NCI-H2227 treated with DMSO at 0.1 percent for 48 hours (cell line): ENCODE results near the gene BCAS3.

Source experiments
- DNase-seq: peaks from one replicate; lab custom pipeline; 2025; lab: John Stamatoyannopoulos, UW

The BCAS3 gene

GRCh38 chr17:61398721-61399130 is 721.1 kb downstream of the BCAS3 start:
- DNase-seq, result no peak

GRCh38 chr17:61399131-61400065 is 721.7 kb downstream of the BCAS3 start, which contains the start of gene TBX2:
TSS of gene TBX2 (plus strand) at chr17:61399843. CDS start at chr17:61400177, 334 bp downstream.
- peak; percentile 76 for DNase-seq

- DNase-seq, result no peak
These were observed 722.5 kb downstream of the BCAS3 start for GRCh38 chr17:61400066-61400716.

- no peak for DNase-seq
These were observed 723.2 kb downstream of the BCAS3 start for GRCh38 chr17:61400717-61401388.

GRCh38 chr17:61401389-61402072 is 723.9 kb downstream of the BCAS3 start:
- DNase-seq, result no peak

GRCh38 chr17:61402073-61402541 is 724.5 kb downstream of the BCAS3 start:
- no peak for DNase-seq

- DNase-seq, result no peak
These were observed 725.5 kb downstream of the BCAS3 start for GRCh38 chr17:61402978-61403800.

- DNase-seq, result no peak
These were observed 726.4 kb downstream of the BCAS3 start for GRCh38 chr17:61403801-61404662.

GRCh38 chr17:61404663-61404912 is 726.9 kb downstream of the BCAS3 start:
- no peak for DNase-seq

- DNase-seq, result no peak
These were observed 727.4 kb downstream of the BCAS3 start for GRCh38 chr17:61404913-61405685.

GRCh38 chr17:61405686-61406536 is 728.3 kb downstream of the BCAS3 start:
- DNase-seq, result no peak

GRCh38 chr17:61406537-61406845 is 728.8 kb downstream of the BCAS3 start:
- DNase-seq, result no peak

GRCh38 chr17:61406971-61407911 is 729.6 kb downstream of the BCAS3 start:
- DNase-seq, result no peak

- DNase-seq, result no peak
These were observed 730.7 kb downstream of the BCAS3 start for GRCh38 chr17:61408151-61409041.

GRCh38 chr17:61409301-61410112 is 731.9 kb downstream of the BCAS3 start:
- DNase-seq, result no peak
